NCI-H146 (cell line): ENCODE measurements around the gene NR2C2.
"Not testable (repeated sequence)": the region's sequence is repeated elsewhere in the genome, so short reads cannot be mapped to it uniquely, and the experiment has no call there.

Source experiments
- DNase-seq: peaks from one replicate; lab custom pipeline; 2025; lab: John Stamatoyannopoulos, UW

The NR2C2 gene

DNA sequence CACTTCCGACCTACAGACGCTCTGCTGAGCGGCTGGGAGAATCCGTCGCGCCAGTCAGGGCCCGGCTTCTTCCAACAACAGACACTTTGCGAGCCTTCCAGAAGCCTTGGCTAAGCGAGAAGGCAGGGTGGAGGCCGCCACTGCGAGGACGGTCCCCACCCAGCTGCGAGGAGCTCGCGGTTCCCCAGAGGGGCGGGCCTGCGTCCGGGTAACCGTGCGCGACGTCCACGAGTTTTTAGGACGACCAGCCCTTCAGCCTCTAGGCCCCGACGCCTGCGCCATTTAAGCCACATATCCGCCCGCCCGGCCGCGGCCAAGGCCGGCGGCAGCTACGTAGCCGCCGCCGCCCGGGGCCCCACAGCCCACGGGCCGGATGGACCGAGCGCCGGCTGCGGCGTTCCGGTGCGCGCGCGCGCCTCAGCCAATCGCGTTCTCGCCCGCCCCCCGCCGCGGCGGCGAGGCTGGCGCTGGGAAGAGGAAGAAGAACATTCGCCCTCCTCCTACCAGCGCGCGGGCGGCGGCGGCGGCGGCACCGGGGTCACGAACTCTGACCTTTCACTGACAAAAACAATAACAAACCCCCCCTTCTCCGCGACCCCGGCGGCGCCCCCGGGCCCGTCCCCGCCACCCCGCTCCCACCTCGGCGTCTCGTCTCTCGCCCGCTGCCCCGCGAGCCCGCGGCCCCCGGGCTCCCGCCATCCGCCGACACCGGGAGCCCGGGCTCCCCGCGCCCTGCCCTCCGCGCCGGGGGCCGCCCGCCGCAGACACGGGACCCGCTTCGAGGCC lies at the start of gene NR2C2:
Gene NR2C2, plus strand, starts transcription at position 484 of the 786 bp plus-strand sequence. CDS start 56,332 bp downstream, outside the sequence.
- peak; percentile 72 for DNase-seq

DNA sequence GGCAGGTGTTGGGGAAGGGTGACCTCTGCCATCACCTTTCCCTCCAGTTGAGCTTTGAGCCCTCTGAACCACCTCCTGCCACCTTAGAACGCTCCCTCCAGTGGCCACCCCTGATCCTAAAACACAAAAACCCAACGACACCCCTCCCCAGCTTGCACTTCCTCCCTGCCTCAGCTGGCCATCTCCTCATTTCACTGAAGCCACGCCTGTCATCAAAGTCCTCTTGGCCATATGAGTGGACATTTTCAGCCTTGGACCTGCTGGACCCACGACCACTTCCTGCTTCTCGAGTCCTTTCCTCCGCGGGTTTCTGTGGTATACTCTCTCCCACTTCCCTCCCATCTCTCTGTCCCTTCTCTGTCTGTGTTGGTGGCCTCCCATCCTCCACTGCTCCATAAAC lies 48.5 kb upstream of the NR2C2 start:
- no peak for DNase-seq

DNA sequence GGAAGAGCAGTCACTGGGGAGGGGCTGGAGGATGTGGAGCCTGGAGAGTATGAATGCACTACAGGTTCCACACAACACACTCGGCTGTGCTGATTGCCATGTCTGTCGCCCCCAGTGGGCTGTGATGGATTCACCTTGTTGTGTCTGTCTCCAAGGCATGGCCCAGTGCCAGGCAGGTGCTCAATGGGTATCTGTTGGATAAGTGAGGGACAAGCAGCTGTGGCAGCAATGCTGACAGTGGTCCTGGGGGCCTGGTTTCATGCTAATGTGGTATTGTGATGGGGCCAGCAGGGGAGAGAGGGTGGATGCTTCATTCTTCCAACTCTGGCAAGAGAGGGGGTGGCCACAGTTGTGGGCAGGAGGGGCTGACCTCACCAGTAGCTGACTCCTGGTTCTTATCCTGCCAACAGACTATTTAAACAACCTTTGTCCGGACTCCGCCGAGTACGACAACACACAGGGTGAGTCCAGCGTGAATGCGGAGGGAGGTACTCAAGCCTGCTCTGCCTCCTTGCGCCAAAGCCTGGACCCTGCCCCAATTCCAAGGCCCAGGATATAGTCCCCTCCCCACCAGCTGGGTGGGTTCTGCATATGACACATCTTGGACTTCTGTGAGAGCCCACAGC lies 47.3 kb upstream of the NR2C2 start:
- DNase-seq: peak; percentile 47

DNA sequence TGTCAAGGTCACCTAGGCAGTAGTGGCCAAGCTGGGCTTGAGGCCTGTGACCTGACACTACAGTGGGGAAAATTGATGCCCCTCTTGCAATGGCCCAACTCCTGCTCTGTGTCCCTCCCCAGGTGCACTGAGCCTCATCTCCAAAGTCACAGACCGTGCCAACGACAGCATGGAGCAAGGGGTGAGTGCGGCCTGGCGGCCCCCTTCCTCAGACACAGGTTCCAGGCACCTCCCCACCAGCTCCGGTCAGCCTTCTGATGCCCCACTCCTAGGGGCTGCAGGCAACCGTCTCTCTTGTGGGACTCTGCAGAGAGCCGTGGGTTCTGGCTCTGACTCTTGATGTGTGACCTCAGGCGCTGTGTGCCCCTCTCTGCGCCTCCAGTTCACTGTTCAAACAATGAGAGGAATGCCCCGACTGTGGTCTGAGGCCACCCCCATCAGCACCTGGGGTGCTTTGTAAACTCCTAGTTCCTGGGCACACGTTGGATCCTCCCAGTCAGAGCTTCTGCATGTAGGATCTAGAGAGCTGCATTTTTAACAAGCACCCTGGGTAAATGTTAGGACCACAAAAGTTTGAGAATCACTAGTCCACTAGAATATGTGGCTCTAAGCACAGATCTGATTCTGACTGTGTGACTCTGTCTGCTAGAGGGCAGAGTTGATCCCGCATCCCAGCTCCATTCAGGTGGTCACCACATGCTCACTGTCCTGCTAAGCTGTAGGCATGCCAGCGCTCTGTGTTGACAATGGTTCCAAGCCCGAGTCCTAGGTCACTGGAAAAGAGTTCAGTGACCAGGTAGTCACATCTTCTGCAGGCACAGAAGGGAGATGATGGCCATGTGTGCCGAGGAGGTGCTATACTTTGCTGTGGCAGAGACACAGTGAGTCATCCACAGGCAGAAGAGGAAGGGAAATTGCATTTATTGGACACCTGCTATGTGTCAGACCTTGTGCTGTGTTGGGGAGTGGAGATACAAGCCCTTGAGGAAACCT lies 46.2 kb upstream of the NR2C2 start:
- DNase-seq: no peak

DNA sequence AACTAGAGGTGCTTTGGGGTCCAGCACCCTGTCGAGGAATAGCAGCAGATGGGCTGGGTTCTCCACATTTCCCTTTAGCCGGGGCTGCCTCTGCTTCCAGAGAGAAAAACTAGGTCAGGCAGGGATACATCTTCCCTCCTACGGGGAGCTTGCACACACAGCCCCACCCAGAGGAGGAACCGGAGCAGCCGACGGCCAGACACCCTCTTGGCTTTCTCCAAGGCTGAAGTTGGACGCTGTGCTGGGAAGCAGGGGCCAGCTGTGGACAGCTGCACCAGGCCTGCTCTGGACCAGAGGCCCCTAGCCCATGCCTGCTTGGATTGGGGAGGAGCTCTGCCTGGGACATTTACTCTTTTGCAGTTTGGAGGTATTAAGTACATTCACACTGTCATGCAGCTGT lies 44.7 kb upstream of the NR2C2 start:
- DNase-seq: no peak

DNA sequence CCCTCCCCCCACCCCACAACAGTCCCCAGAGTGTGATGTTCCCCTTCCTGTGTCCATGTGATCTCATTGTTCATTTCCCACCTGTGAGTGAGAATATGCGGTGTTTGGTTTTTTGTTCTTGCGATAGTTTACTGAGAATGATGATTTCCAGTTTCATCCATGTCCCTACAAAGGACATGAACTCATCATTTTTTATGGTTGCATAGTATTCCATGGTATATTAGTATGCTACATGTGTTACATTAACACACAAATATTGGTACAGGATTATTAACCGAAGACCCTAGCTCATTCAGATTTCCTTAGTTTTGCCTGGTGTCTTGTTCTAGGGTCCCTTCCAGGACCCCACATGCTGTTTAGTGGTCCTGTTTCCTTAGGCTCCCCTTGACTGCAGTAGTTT lies 43.9 kb upstream of the NR2C2 start:
- not testable (repeated sequence) for DNase-seq

DNA sequence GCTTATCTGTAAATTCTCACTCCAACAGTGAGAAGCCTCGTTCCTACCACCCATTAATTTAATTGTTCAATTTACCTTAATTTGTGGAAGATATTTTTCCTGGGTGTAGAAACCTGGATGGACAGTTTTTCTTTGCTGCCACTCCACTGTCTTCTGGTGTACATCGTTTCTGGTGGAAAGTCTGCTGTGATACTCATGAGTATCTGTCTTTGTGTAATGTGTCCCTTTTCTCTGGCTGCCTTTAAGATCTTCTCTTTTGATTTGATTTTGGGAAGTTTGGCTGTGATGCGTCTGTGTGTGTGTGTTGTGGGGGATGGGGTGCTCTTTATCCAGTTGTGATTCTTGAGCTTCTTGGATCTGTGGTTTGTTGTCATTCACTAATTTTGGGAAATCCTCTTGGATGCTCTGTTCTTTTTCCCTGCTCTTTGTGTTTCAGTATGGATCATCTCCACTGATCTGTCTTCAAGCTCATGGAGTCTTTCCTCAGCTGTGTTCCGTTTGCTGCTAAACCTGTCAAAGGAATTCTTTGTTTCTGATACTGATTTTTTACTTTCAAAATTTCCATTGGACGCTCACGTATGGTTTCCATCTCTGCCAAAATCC lies 42.2 kb upstream of the NR2C2 start:
- DNase-seq: no peak

DNA sequence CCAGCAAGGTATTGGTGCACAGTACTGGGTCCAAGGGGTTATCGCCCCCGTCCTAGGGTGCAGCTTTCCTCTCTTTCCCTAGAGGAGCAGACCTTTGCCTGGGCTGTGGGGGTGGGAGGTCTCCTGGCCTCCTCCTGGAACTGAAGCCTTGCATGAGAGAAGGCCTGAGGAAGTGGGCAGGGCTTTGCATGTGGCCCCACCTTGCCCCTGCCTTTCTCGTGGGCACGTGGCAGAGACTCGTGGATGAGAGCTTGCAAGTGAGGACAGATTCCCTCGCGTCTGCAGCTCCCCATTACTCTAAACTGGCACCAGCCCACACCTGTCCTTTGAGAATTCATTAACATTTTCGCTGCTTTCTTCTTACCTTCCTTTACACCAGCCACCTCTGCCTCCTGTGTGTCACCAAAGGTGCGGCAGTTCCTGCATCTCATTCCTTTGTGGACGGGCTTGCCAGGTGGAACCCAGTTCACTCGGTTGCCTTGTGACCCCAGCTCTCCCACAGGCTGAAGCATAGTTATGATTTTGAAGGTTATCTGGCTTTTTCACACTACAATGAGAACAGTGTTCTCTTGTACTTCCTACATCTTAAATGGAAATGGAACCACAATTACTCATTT lies 40.9 kb upstream of the NR2C2 start:
- no peak for DNase-seq

DNA sequence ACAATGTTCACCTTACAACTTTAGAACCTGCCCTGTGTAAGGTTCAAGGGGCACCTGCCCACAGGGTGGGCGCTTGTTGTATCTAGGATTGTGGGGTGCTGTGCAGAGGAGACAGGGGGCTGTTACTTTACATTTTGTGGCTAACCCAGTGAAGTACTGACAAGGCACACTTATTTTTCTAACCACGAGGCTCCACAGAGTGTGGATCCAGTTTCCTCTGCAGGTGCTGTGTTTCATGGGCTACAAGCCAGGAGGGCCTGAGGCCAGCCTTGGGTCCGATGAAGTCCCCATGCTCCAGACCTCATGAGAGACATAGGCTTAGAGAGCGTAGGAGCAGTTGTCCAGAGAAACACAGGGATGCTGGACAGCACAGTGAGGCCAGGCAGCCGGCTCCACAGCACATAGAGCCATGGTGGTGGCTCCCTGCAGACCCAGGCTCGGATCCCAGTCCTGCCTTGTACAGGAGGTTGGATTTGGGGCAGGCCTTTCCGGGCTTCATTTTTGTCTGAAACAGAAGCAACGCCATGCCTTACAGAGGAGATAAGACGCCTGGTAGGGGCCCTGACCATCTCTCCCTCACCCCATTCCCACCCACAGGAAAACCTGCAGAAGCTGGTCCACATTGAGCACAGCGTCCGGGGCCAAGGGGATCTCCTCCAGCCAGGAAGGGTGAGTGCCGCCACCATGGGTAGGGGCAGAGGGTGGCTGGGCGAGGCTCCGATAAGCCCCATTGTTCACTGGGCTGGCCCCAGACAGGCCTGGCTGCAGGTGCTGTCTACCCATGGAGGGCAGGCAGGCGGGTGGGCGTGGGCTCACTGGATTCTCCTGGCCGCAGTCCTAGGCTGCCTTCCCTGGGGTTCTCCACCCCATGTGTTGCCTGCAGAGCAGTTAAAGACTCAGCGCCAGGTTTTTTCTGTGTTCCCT lies 40.1 kb upstream of the NR2C2 start:
- DNase-seq: peak; percentile 20

DNA sequence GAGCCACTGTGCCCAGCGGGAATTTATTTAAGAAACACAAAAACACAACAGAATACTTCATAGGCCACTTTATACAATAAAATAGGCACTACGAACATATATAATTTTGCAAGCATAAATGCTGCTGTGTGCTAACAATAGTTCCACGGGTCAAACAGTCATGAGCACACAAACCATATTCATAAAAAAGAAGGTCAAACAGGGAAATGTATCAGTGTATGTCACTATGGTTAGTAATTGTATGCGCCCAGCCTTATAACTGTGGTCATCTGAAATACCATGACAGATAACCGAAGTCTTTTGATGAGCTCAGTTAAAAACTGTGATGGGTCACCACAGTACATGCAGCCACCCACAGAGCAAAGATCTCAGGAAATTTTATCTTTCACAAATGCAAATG lies 38.1 kb upstream of the NR2C2 start:
- no peak for DNase-seq

DNA sequence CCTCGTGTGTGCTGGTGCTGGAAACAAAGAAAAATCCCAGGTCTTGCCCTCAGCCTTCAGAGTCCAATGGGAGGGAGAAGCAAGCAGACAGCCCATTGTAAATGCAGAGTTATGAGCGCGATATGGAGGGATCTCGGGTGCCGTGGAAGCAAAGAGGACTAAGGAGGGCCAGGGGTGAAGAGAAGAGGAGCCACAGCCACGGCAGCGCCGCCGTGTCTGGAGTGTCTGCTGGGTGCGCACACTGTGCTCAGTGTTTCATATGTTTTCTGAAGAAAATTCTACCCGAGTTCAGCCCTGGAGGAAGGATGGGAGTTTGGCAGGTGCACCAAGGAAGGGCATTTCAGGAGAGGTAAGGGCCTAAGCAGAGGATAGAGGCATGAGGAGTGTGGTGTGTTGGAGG lies 35.7 kb upstream of the NR2C2 start:
- DNase-seq: no peak

DNA sequence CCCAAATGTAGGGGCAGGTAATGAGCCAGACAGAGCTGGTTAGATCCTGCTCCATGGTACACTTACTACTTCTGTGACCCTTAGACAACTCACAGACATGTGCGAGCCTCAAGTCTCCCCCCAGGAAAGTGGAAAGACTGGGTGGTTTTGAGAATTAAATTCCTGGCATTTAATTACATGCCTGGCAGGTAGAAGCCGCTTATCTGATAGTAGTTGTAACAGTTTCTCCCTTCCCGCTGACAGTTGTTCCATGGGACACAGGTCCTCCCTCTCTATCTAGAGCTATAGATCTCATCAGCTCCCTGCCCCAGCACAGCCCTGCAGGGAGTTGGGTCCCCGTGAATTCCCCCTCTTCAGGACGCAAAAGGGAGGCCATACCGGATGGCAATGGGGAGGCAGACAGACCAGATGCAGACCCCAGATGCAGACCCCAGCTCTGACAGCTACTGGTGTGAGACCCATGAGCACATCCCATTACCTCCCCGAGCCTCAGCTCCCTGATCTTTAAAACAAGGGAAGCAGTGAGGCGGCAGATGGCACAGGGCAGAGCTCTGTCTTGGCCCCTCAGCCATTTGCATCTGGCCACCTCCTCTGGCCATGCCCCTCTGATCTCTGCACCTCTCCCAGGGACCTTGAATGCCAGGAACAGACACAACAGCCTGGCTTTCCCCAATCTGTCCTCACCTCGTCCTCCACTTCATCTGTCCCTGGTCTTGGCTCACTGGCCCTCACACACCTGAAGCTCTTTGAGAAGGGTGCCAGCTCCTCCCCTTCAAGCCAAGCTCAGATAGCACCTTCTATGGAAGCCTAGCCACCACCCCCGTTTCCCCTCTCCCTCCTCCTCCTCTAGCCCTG lies 34.1 kb upstream of the NR2C2 start:
- no peak for DNase-seq

DNA sequence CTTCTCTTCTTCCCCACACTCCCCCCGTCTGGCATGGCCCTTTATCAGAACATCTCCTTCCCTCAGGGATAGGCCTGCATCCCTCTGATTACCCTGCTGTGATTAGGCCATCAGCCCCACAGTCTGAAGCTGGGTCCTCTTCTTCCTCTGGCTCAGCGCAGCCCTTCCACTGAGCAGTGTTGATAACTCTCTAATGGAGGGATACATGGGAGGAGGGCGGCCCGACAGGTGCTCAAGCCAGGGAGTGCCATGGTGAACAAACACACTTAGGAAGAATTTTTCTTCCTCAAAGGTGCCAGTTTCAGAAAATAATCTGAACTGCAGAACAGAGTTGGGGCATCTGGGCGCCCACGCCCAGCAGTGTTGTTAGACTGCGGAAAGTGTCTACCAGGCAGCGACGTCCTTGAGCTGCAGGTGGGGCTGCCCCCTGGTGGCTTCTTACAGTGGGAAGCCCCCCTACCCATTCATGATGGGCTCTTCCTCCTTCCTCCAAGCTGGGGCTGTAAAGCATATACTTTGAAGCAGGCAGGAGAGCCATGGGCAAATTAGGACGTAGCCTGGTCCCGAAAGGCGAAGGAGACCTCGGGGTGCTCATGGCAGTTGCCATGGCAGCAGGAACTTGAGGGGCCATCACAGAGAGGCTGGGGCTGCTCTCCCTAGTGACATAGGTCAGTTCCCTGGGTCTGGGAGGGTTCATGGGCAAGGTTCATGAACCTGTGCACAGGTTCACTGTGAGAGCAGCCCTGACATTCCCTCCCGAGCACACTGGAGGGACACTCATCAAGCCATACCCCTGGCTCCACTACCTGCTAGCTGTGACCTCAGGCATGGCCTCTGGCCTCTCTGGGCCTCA lies 33.2 kb upstream of the NR2C2 start:
- no peak for DNase-seq

DNA sequence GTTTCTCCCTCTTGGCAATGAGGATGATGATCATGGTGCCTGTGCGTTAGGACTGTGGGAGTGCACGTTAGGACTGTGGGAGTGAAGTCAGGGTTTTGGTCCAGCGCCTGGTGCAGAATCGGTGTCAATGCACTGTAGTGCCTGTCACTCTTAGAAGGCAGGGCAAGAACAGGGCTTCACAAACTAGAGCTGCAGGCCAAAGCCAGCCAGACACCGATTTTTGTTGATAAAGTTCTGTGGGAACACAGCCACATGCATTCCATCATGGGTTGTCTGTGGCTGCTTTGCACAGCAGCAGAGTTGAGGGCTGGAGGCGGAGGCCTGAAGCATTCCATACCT lies 32.6 kb upstream of the NR2C2 start:
- DNase-seq: no peak

DNA sequence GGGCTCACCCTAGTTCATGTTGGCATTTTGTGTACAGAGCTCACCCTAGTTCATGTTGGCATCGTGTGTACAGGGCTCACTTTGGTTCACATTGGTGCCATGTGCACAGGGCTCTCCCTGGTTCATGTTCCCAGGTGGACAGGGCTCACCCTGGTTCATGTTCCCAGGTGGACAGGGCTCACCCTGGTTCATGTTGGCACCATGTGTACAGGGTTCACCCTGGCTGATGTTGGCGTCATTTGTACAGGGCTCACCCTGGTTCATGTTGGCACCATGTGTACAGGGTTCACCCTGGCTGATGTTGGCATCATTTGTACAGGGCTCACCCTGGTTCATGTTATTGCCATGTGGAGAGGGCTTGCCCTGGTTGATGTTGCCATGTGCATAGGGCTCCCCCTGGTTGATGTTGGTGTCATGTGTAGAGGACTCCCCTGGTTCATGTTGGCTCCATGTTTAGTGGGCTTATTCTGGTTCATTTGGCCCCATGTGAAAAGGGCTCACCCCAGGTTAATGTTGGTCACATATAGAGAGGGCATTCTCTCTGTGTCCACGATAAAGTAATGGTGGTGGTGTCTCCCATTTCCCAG lies 31.7 kb upstream of the NR2C2 start:
- no peak for DNase-seq

DNA sequence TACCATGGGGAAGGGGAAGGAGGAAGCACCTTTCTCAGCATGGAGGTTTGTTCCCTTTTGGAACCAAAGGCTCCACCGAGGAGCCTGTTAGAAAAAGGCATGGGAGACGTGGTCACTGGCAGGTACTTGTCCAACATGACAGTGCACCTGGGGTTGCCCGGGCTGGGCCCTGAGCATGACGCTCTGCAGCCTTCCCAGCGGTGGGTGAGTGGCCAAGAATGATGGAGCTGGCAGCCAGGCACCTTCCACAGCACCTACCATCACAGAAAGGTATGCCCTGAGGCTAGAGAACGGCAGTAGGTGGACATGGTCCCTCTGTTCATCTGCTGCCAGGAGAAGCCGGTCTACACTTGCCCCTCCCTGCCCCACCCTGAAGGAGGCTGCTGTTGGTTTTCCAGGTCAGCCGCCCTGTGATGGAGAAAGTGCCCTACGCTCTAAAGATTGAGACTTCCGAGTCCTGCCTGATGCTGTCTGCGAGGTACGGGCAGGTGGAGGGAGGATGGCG lies 29.0 kb upstream of the NR2C2 start:
- DNase-seq: peak; percentile 27

DNA sequence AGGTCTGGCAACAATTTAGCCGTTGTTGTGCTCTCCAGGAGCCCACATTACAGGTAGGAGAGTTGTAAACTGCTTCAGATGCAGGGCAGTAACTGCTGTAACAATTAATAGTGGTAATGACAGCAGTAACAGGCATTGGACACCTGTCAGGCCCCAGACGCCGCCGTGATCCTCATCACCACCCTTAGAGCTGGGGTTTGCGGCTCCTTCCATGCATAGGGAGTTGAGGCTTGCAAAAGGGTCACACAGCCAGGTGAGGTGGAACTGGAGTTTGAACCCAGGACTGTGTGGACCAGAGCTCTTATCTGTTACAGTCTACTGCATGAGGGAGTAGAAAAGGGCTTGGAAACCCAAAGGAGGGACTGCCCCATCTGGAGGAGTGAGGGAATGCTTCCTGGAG lies 26.8 kb upstream of the NR2C2 start:
- no peak for DNase-seq

DNA sequence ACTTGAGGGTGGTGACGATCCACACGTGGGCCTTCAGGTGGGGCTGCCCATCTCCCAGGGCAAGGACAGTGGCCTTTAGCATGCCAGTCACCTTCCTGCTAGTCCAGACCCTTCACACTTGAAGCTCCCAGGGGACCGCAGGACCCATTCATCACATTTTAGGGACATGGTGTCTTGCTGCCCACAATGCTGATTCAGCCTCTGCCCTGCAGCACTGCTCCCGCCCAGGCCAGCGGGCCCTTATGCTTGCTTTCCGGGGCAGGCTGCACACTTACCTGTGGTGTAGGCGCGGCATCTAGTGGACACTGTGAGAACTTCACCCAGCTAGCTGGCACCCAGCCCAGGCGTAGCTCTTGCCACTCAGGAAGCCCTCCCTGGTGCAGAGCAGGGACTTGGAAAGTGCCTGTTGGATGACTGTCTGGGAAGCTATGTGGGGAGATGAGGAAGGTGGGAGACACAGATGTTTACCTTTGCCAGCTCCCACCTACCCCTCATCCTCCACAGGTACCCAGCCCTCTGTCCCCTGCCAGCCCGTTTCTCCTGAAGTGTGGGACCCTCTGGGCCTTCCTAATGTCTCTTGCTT lies 26.3 kb upstream of the NR2C2 start:
- peak; percentile 66 for DNase-seq
